Transverse colon (tissue), 4 donors: ENCODE data around the gene THBD. TPM values are rescaled to one million over a fixed set of nuclear protein-coding genes. Genes with fewer than 3 reads are reported as not detected.

Experiments used
- DNase-seq: peaks from one replicate; pipeline ENCODE4 v3.0.0-alpha.2; 2019
- H3K27ac ChIP-seq, 4 donors: fragments of 200-600 bp; sonication (generic); 2 replicates each; pipeline ENCODE4 v1.5.1; 2016 to 2018; ENCODE audit warnings: inconsistent platforms in 4 of 4
- H3K27me3 ChIP-seq: fragments of 200-600 bp; sonication (generic); 2 replicates; pipeline ENCODE4 v1.5.1; 2017; ENCODE audit warnings: inconsistent platforms
- H3K36me3 ChIP-seq, 4 donors: fragments of 200-600 bp; sonication (generic); 2 replicates each; pipeline ENCODE4 v1.5.1; 2017 to 2019; ENCODE audit warnings: inconsistent platforms in 4 of 4
- H3K4me1 ChIP-seq, 4 donors: fragments of 200-600 bp; sonication (generic); 2 replicates each; pipeline ENCODE4 v1.5.1; 2017 to 2020; ENCODE audit warnings: inconsistent platforms in 4 of 4
- H3K4me3 ChIP-seq, 4 donors: fragments of 200-600 bp; sonication (generic); 1 replicate in 1 of 4; 2 replicates in 3 of 4; pipeline versions ENCODE4 v1.5.1 to v1.6.1; 2017 to 2019; ENCODE audit warnings: inconsistent platforms in 4 of 4
- H3K9me3 ChIP-seq, 2 donors: fragments of 200-600 bp; sonication (generic); 2 replicates each; pipeline ENCODE4 v1.5.1; 2017 to 2019; ENCODE audit warnings: inconsistent platforms in 2 of 2
- EP300 ChIP-seq: sonication (generic); formaldehyde crosslinking; IDR thresholded peaks from one replicate; pipeline ENCODE4 v1.6.1; 2017; ENCODE audit warnings: antibody characterized with exemption, low read depth
- POLR2A ChIP-seq: fragments of 450-650 bp; IDR thresholded peaks from one replicate; pipeline ENCODE4 v1.6.1; 2016; ENCODE audit warnings: antibody characterized with exemption, mild to moderate bottlenecking, moderate library complexity
- POLR2AphosphoS5 ChIP-seq, 3 donors: sonication (generic); formaldehyde crosslinking; IDR thresholded peaks; one replicate each; pipeline ENCODE4 v1.6.1; 2016; ENCODE audit warnings: antibody characterized with exemption in 3 of 3
- WGBS, 2 donors: methylation state at CpG; one replicate each; pipeline ENCODE4 v1.1.5; 2018; ENCODE audit warnings: low coverage in 1 of 2; 5-methylcytosine and 5-hydroxymethylcytosine counted together
- in situ Hi-C, 4 donors: fragments of 200-750 bp; cut with MboI; loops; one replicate each; pipeline versions ENCODE4 v1.15.0 to v1.15.1; 2017; ENCODE audit warnings: low sequenced_read_pairs in 3 of 4, low pct_ligation_motif_present in 1 of 4, low pct_unique_long_range_greater_than_20kb in 1 of 4
- intact Hi-C: fragments of 100-400 bp; cut with DNase I; formaldehyde crosslinking; loops from one replicate; pipeline ENCODE4 v1.15.1; 2023; ENCODE audit warnings: low total_unique reads
- total RNA-seq, 4 donors: library from RNA; depleted of rRNA; stranded (reverse); fragments of >200 nt; gene quantifications; one replicate each; pipeline ENCODE4 v1.1.0, GENCODE V29; 2016
- TF ChIP-seq, protein P1 (sequence below), 5 experiments: fragments of 200-600 bp in 3 of 5; fragments of 450-650 bp in 2 of 5; sonication (generic) in 3 of 5; IDR thresholded peaks; 1 replicate in 2 of 5; 2 replicates in 3 of 5; pipeline ENCODE4 v1.5.1; 2016 to 2017; ENCODE audit warnings: antibody characterized with exemption in 5 of 5, inconsistent platforms in 3 of 5, mild to moderate bottlenecking in 2 of 5, moderate library complexity in 1 of 5

THBD gene
- total RNA-seq, 4 donors from 2014 or later: 7.8 to 30.3 (median 18.6) TPM

DNA sequence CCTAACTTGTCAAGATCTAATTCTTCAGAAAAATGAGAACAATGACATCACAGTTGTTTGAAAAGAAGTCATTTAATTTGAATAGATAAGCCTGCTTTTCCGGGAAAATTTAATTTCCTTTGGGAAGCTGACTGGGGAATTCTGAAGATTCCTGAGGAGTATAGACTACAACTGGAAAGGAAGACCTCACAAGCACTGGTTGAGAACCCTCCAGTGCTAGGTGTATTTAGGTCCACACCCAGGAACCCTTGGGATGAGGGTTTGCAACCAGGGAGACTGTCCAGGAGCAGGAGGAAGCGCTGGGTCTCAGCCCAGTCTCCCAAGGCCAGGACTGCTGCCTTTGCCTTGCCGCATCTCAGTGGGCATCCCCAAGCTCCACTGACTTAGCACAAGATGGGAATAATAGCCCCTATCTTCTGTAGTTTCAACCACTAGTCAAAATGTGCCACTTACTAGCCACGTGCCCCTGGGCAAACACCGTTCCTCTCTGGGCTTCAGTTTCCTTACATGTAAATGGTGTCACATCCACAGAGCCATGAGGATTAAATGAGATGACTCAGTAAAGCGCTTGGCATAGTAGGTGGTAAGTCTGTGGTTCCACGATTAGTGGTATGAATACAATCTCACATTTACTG lies 43.5 kb upstream of the THBD start:
- H3K4me3 ChIP-seq: no peak overlapping the region
- in situ Hi-C loops (no loop called here), intact Hi-C loops (no loop called here)
- H3K36me3 ChIP-seq: no peaks in the 10 kb centered on the region
- no peak overlapping the region for H3K27ac ChIP-seq
- no peak for TF ChIP-seq POLR2A
- TF ChIP-seq POLR2AphosphoS5 (IDR thresholded peaks at IDR 0.05): no peak
- TF ChIP-seq, protein P1, sequence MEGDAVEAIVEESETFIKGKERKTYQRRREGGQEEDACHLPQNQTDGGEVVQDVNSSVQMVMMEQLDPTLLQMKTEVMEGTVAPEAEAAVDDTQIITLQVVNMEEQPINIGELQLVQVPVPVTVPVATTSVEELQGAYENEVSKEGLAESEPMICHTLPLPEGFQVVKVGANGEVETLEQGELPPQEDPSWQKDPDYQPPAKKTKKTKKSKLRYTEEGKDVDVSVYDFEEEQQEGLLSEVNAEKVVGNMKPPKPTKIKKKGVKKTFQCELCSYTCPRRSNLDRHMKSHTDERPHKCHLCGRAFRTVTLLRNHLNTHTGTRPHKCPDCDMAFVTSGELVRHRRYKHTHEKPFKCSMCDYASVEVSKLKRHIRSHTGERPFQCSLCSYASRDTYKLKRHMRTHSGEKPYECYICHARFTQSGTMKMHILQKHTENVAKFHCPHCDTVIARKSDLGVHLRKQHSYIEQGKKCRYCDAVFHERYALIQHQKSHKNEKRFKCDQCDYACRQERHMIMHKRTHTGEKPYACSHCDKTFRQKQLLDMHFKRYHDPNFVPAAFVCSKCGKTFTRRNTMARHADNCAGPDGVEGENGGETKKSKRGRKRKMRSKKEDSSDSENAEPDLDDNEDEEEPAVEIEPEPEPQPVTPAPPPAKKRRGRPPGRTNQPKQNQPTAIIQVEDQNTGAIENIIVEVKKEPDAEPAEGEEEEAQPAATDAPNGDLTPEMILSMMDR (IDR thresholded peaks at IDR 0.05): no peak
- no peak for TF ChIP-seq EP300
- 68 to 80% methylated on average over 5 to 7 of the region's 7 CpGs for WGBS, 2 donors
- H3K4me1 ChIP-seq: no peaks in the 10 kb centered on the region
- no peaks in the 10 kb centered on the region for H3K9me3 ChIP-seq
- H3K27me3 ChIP-seq: no peaks in the 10 kb centered on the region
- no peak for DNase-seq

- DNase-seq: no peak
- H3K36me3 ChIP-seq: no peaks in the 10 kb centered on the region
- H3K9me3 ChIP-seq: no peaks in the 10 kb centered on the region
- 42 to 49% methylated on average over 2 of the region's 2 CpGs for WGBS, 2 donors
- intact Hi-C loops (no loop called here), in situ Hi-C loops (no loop called here)
- H3K4me3 ChIP-seq: no peak overlapping the region
- no peak for TF ChIP-seq POLR2A
- no peak for TF ChIP-seq POLR2AphosphoS5 (IDR thresholded peaks at IDR 0.05)
- TF ChIP-seq, protein P1 (IDR thresholded peaks at IDR 0.05): no peak
- TF ChIP-seq EP300: no peak
- H3K27me3 ChIP-seq: no peaks in the 10 kb centered on the region
- no peaks in the 10 kb centered on the region for H3K4me1 ChIP-seq
- no peak overlapping the region for H3K27ac ChIP-seq
Measured at GRCh38 chr20:23092384-23092756, 42.9 kb upstream of the THBD start.

GRCh38 chr20:23091721-23092383 lies 42.4 kb upstream of the THBD start:
- in situ Hi-C loops (no loop called here), intact Hi-C loops (no loop called here)
- Histone ChIP-seq H3K36me3 (no peaks in the 10 kb centered on the region), H3K27me3 (no peaks in the 10 kb centered on the region), H3K4me1 (no peaks in the 10 kb centered on the region), H3K9me3 (no peaks in the 10 kb centered on the region), H3K4me3 (no peak overlapping the region), H3K27ac (no peak overlapping the region)
- DNase-seq: no peak
- TF ChIP-seq POLR2AphosphoS5 (IDR thresholded peaks at IDR 0.05) (no peak), EP300 (no peak), POLR2A (no peak)
- TF ChIP-seq, protein P1 (IDR thresholded peaks at IDR 0.05): no peak
- WGBS, 2 donors: 39 to 54% methylated on average over 4 to 8 of the region's 8 CpGs

GRCh38 chr20:23090878-23091277 lies 41.4 kb upstream of the THBD start:
- Histone ChIP-seq H3K9me3 (no peaks in the 10 kb centered on the region), H3K4me1 (no peaks in the 10 kb centered on the region), H3K27me3 (no peaks in the 10 kb centered on the region), H3K36me3 (no peaks in the 10 kb centered on the region), H3K4me3 (no peak overlapping the region), H3K27ac (no peak overlapping the region)
- TF ChIP-seq EP300 (no peak), POLR2A (no peak), POLR2AphosphoS5 (IDR thresholded peaks at IDR 0.05) (no peak)
- TF ChIP-seq, protein P1 (IDR thresholded peaks at IDR 0.05): no peak
- intact Hi-C loops: no loop called here
- no peak for DNase-seq
- in situ Hi-C loops: no loop called here
- WGBS, 2 donors: 77 to 88% methylated on average over 3 to 4 of the region's 4 CpGs
